Left lung (tissue), 10 donors: ENCODE results near the gene CPED1. TPM values are rescaled to one million over a fixed set of nuclear protein-coding genes. Genes with fewer than 3 reads are reported as not detected.

Experiments
- ATAC-seq: fragments of 200-7000 bp; cut with Tn5 transposase; one replicate; pipeline ENCODE4 v1.9.1; 2020; ENCODE audit warnings: moderate library complexity
- DNase-seq, 4 donors: peaks; one replicate each; pipeline ENCODE4 v3.0.0-alpha.2; 2013 to 2020
- H3K27ac ChIP-seq, 2 donors: fragments of 200-600 bp; sonication (generic) in 1 of 2; one replicate each; pipeline versions ENCODE4 v1.5.0 to v1.8.0; 2020 to 2021
- H3K27me3 ChIP-seq, 2 donors: fragments of 200-600 bp; sonication (generic) in 1 of 2; one replicate each; pipeline versions ENCODE4 v1.5.0 to v1.8.0; 2020 to 2021
- H3K36me3 ChIP-seq, 2 donors: fragments of 200-600 bp; sonication (generic) in 1 of 2; one replicate each; pipeline versions ENCODE4 v1.5.0 to v1.8.0; 2020 to 2021
- H3K4me1 ChIP-seq, 2 donors: fragments of 200-600 bp; one replicate each; pipeline ENCODE4 v1.8.0; 2021
- H3K4me3 ChIP-seq, 2 donors: fragments of 200-600 bp; sonication (generic) in 1 of 2; one replicate each; pipeline versions ENCODE4 v1.5.0 to v1.8.0; 2020 to 2021; ENCODE audit warnings: mild to moderate bottlenecking in 1 of 2
- H3K9me3 ChIP-seq, 2 donors: fragments of 200-600 bp; sonication (generic) in 1 of 2; one replicate each; pipeline versions ENCODE4 v1.5.0 to v1.8.0; 2020 to 2021
- intact Hi-C, 2 donors: fragments of 100-400 bp; cut with DNase I; formaldehyde crosslinking; loops; one replicate each; pipeline versions ENCODE4 v1.11.2 to v1.14.2; 2022
- polyA plus RNA-seq, 6 donors: library from polyadenylated mRNA; unstranded; fragments of 120-200 nt; gene quantifications; one replicate each; pipeline ENCODE4 v1.2.1, GENCODE V29; 2013; ENCODE audit not compliant: insufficient read length in 6 of 6
- total RNA-seq, 2 donors: library from RNA; stranded (reverse); fragmentation: NEBNext Ultra II Directional; extraction: Animal tissue kit (Norgen Biotek cat#: 25700); gene quantifications; one replicate each; pipeline ENCODE4 v1.2.1, GENCODE V29; 2021
- TF ChIP-seq, protein P1 (sequence below), 2 donors: fragments of 200-600 bp; sonication (generic) in 1 of 2; IDR thresholded peaks; one replicate each; pipeline versions ENCODE4 v1.5.0 to v1.8.0; 2021; ENCODE audit warnings: antibody characterized with exemption in 2 of 2
- donor health status: DM: no; HTN: yes; CAD: no.
- donor health status: DM: no; HTN: no; CAD: no.

The CPED1 gene
- total and polyA plus RNA-seq, 8 donors: 8.8 to 29.6 (median 22.8) TPM

DNA sequence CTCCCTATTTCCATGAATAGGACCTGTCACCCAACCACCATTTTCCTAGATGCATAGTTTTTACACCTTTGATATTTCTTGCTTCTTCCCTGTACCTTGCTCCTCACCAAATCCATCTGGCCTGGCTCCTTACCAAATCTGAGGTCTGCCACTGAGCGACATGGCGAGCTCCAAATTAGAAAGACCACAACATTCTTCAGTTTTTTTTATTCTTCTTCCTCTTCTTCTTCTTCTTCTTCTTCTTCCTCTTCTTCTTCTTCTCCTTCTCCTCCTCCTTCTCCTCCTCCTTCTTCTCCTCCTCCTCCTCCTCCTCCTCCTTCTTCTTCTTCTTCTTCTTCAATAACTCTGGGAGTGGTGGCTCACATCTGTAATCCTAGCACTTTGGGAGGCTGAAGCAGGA is 7.1 kb downstream of the CPED1 start:
- Histone ChIP-seq H3K27me3 (peaks cover 0 to 11% of the 10 kb centered on the region in 2 donors), H3K4me3 (no peak overlapping the region), H3K27ac (peak overlapping the region in 1 of 2 donors; percentile 66), H3K9me3 (no peaks in the 10 kb centered on the region), H3K36me3 (no peaks in the 10 kb centered on the region), H3K4me1 (peaks cover 12 to 70% of the 10 kb centered on the region in 2 donors)
- ATAC-seq (no peak), DNase-seq (no peak)
- TF ChIP-seq, protein P1, sequence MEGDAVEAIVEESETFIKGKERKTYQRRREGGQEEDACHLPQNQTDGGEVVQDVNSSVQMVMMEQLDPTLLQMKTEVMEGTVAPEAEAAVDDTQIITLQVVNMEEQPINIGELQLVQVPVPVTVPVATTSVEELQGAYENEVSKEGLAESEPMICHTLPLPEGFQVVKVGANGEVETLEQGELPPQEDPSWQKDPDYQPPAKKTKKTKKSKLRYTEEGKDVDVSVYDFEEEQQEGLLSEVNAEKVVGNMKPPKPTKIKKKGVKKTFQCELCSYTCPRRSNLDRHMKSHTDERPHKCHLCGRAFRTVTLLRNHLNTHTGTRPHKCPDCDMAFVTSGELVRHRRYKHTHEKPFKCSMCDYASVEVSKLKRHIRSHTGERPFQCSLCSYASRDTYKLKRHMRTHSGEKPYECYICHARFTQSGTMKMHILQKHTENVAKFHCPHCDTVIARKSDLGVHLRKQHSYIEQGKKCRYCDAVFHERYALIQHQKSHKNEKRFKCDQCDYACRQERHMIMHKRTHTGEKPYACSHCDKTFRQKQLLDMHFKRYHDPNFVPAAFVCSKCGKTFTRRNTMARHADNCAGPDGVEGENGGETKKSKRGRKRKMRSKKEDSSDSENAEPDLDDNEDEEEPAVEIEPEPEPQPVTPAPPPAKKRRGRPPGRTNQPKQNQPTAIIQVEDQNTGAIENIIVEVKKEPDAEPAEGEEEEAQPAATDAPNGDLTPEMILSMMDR (IDR thresholded peaks at IDR 0.05): no peak
- intact Hi-C loops: no loop called here

DNA sequence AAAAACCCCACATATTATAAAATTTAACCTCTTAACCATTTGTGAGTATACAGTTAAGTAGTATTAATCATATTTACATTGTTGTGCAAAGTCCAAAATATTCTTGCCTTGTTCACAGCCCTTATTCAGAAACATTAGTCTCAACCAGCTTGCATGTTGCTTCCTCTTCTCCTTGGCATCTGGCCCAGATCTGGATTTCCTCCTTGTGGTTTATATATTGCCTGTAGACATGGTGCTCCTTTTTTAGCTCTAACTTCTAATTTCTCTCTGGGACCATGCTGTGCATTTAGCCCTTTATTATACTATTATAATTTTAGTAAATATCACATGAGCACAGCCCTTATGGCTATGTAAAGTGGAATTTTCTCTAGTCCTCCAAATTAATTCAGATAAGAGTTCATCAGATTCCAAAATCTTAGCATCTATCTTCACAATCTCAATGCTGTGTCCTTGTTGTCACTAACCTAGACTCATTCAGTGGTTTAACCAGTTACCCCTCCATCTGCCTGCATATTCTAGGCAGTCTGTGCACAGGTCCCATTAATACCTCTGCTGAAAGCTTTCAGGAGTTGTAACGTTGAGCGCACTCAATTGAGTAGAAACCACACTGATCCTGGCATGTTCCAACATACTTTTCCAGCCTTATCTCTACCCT is 7.9 kb downstream of the CPED1 start:
- H3K36me3 ChIP-seq: no peaks in the 10 kb centered on the region
- TF ChIP-seq, protein P1 (IDR thresholded peaks at IDR 0.05): no peak
- no peaks in the 10 kb centered on the region for H3K9me3 ChIP-seq
- H3K4me3 ChIP-seq: no peak overlapping the region
- peak overlapping the region in 1 of 2 donors; percentile 66 for H3K27ac ChIP-seq
- intact Hi-C loops: no loop called here
- H3K4me1 ChIP-seq: peaks cover 12 to 66% of the 10 kb centered on the region in 2 donors
- DNase-seq (peak in 2 of 4 donors; percentile 80 to 87), ATAC-seq (peak; percentile 83)
- peaks cover 0 to 7% of the 10 kb centered on the region in 2 donors for H3K27me3 ChIP-seq

DNA sequence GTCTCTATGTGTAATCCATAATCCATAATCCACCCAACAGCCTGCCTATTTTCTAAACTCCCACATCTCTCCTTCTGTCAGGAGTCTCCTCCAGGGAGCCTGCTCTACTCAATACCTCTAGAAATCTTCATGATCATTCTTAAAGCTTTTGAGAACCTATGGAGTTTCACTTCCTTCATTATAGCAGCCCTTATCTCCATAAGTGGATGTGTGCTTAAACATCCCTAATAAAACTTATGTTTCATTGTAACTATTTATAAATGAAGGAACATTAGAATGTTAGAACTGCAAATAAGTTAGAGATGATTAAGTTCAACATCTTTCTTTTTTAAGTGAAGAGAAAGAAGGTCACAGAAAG is 8.5 kb downstream of the CPED1 start:
- Histone ChIP-seq H3K9me3 (no peaks in the 10 kb centered on the region), H3K36me3 (no peaks in the 10 kb centered on the region), H3K27ac (peak overlapping the region in 1 of 2 donors; percentile 29), H3K27me3 (peaks cover 0 to 7% of the 10 kb centered on the region in 2 donors), H3K4me3 (no peak overlapping the region), H3K4me1 (peaks cover 12 to 62% of the 10 kb centered on the region in 2 donors)
- intact Hi-C loops: no loop called here
- TF ChIP-seq, protein P1 (IDR thresholded peaks at IDR 0.05): no peak
- no peak for DNase-seq
- ATAC-seq: no peak

DNA sequence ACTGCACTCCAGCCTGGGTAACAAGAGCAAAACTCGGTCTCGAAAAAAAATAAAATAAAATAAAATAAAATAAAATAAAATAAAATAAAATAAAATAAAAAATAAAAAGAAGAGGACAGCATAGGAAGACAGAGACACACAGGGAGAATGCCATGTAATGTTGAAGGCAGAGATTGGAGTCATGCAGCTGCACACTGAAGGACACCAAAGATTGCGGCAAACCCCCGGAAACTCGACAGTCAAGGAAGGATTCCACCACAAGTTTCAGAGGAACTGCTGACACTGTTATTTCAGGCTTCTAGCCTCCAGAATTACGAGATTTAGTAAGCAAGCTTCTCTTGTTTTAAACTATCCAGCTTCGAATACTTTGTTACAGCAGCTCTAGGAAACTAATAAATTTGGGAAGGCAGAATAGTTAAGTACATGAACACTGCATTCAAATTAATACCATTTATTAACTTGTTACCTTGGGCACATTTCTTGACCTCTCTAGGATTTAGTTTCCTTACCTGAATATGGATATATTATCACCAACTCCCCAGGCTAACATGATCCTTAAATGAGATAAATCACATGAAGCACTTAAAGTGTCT is 9.5 kb downstream of the CPED1 start:
- intact Hi-C loops: no loop called here
- DNase-seq (peak in 1 of 4 donors; percentile 63), ATAC-seq (peak; percentile 30)
- TF ChIP-seq, protein P1 (IDR thresholded peaks at IDR 0.05): no peak
- peak overlapping the region in 1 of 2 donors; percentile 16 for H3K27ac ChIP-seq
- H3K9me3 ChIP-seq: no peaks in the 10 kb centered on the region
- H3K27me3 ChIP-seq: no peaks in the 10 kb centered on the region
- H3K36me3 ChIP-seq: no peaks in the 10 kb centered on the region
- no peak overlapping the region for H3K4me3 ChIP-seq
- H3K4me1 ChIP-seq: peaks cover 12 to 64% of the 10 kb centered on the region in 2 donors

DNA sequence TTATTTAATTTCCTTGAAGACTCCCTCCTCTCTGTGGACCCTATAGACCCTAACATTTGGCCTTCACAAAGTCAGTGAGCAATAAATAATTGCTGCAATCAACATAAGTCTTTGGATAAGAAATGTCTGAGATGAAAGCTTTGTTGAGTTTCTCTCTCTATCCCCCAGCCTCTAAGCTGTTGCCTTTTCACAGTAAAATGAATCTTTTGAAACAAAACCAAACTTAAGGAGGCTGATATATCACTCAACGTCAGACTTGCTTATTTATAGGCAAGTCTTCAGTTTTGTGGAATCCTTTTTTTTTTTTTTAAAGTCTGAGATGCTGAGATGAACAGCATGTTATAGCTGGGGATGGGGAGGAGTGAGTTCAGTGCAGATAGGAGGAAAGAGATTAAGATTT is 10.0 kb downstream of the CPED1 start:
- DNase-seq: no peak
- no peaks in the 10 kb centered on the region for H3K27me3 ChIP-seq
- no peak for ATAC-seq
- no peak overlapping the region for H3K4me3 ChIP-seq
- H3K27ac ChIP-seq: peak overlapping the region in 1 of 2 donors; percentile 16
- peaks cover 12 to 63% of the 10 kb centered on the region in 2 donors for H3K4me1 ChIP-seq
- TF ChIP-seq, protein P1 (IDR thresholded peaks at IDR 0.05): no peak
- H3K9me3 ChIP-seq: no peaks in the 10 kb centered on the region
- intact Hi-C loops: no loop called here
- no peaks in the 10 kb centered on the region for H3K36me3 ChIP-seq
